ENCODE data around the gene PTGES2.

DNA sequence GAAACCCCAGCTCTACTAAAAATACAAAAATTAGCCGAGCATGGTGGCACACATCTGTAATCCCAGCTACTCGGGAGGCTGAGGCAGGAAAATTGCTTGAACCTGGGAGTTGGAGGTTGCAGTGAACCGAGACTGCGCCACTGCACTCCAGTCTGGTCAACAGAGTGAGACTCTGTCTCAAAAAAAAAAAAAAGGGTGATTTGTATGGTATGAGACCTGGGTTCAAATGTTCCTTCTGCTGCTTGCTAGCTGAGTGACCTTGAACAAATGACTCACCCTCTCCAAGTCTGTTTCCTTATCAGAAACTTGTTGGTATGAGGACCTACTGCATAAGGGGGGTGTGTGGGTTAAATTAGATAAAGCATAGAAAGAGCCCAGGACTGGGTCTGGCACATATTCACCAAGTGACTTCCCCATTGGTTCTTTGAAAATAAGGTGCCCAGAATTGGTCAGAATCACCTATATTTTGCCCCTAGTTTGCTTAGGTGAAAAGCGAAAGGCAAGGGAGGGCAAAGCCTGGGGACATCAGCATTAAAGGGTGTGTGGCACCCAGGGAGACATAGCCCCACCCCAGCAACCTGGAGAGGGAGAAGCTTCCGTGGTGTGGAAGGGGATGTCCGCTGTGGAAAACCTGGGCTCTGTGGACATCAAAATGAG is 49.6 kb downstream of the PTGES2 start:
- TF ChIP-seq CTCF (IDR thresholded peaks at IDR 0.05), result no peak
- TF ChIP-seq POLR2A (IDR thresholded peaks at IDR 0.05), result no peak
